Lung (tissue), 12 donors: ENCODE measurements around the gene ASB18. TPM values are rescaled to one million over a fixed set of nuclear protein-coding genes. Genes with fewer than 3 reads are reported as not detected.

ENCODE experiments used
- ATAC-seq: fragments of 200-7000 bp; cut with Tn5 transposase; one replicate; pipeline ENCODE4 v1.9.1; 2020; ENCODE audit warnings: moderate number of reproducible peaks; ENCODE audit not compliant: insufficient read depth, low FRiP score
- DNase-seq, 3 donors: peaks; one replicate each; pipeline ENCODE4 v3.0.0-alpha.2; 2013 to 2017
- H3K27ac ChIP-seq, 2 donors: one replicate each; pipeline ENCODE4 v1.5.1; 2013; ENCODE audit warnings: mild to moderate bottlenecking in 2 of 2, moderate library complexity in 2 of 2, control low read depth in 1 of 2, inconsistent platforms in 1 of 2, low read depth in 1 of 2, low read length in 1 of 2
- H3K27me3 ChIP-seq, 3 donors: one replicate each; pipeline ENCODE4 v1.5.1; 2013; ENCODE audit warnings: low read length in 2 of 3; ENCODE audit not compliant: control insufficient read depth in 3 of 3, insufficient read depth in 3 of 3
- H3K36me3 ChIP-seq, 4 donors: one replicate each; pipeline ENCODE4 v1.5.1; 2013; ENCODE audit warnings: low read length in 4 of 4, mild to moderate bottlenecking in 1 of 4, moderate library complexity in 1 of 4; ENCODE audit not compliant: control insufficient read depth in 4 of 4, insufficient read depth in 4 of 4
- H3K4me1 ChIP-seq, 5 donors: one replicate each; pipeline ENCODE4 v1.5.1; 2013; ENCODE audit warnings: low read length in 5 of 5, mild to moderate bottlenecking in 2 of 5, moderate library complexity in 1 of 5; ENCODE audit not compliant: control insufficient read depth in 5 of 5, insufficient read depth in 5 of 5
- H3K4me3 ChIP-seq: one replicate; pipeline ENCODE4 v1.5.1; 2013; ENCODE audit warnings: mild to moderate bottlenecking, control low read depth, moderate library complexity
- H3K9ac ChIP-seq, 2 donors: one replicate each; pipeline ENCODE4 v1.5.1; 2013; ENCODE audit warnings: low read length in 2 of 2, control low read depth in 1 of 2; ENCODE audit not compliant: insufficient read depth in 1 of 2
- H3K9me3 ChIP-seq, 4 donors: one replicate each; pipeline ENCODE4 v1.5.1; 2013; ENCODE audit warnings: low read length in 3 of 4, mild to moderate bottlenecking in 1 of 4, moderate library complexity in 1 of 4; ENCODE audit not compliant: control insufficient read depth in 4 of 4, insufficient read depth in 3 of 4
- CTCF ChIP-seq: IDR thresholded peaks from 2 replicates; pipeline ENCODE4 v1.5.1; 2012; ENCODE audit warnings: mild to moderate bottlenecking; ENCODE audit errors: control extremely low read depth, extremely low read depth
- WGBS, 2 donors: extraction: QIAGEN DNeasy Blood & Tissue Kit; methylation state at CpG; one replicate each; pipeline ENCODE4 v1.1.7; 2013; 5-methylcytosine and 5-hydroxymethylcytosine counted together
- polyA plus RNA-seq, 2 donors: library from polyadenylated mRNA; stranded (reverse); fragments of 200-250 nt; gene quantifications; one replicate each; pipeline ENCODE4 v1.2.1, GENCODE V29; 2013
- total RNA-seq, 2 donors: library from RNA; depleted of rRNA in 1 of 2; stranded (reverse); fragments of >200 nt in 1 of 2; gene quantifications; one replicate each; pipeline ENCODE4 v1.2.1, GENCODE V29; 2014 to 2021
- donor health status: control.
- donor health status: control.
- donor health status: Bipolar disorder and iron deficiency.
- donor health status: healthy.
- donor health status: DM: yes; HTN: yes; CAD: no.

ASB18 gene
- total and polyA plus RNA-seq, 4 donors: not detected

GRCh38 chr2:236286873-236287545 is 22.8 kb upstream of the ASB18 start:
- H3K27me3 ChIP-seq: peaks cover 0 to 15% (median 12%) of the 10 kb centered on the region in 3 donors
- 87% methylated on average over 7 of the region's 7 CpGs for WGBS, 2 donors

GRCh38 chr2:236284208-236284607 is 20.0 kb upstream of the ASB18 start:
- Histone ChIP-seq H3K36me3 (no peaks in the 10 kb centered on the region), H3K4me3 (no peak overlapping the region), H3K9me3 (peaks cover 0 to 4% (median under 1%) of the 10 kb centered on the region in 4 donors), H3K27ac (no peak overlapping the region), H3K9ac (no peak overlapping the region), H3K27me3 (peaks cover 0 to 3% (median 0%) of the 10 kb centered on the region in 3 donors), H3K4me1 (no peaks in the 10 kb centered on the region)
- no peak for DNase-seq
- TF ChIP-seq CTCF: no peak
- no peak for ATAC-seq
- WGBS, 2 donors: 81 to 88% methylated on average over 1 of the region's 1 CpG

More at GRCh38 chr2:236286873-236287545, 22.8 kb upstream of the ASB18 start:
- Histone ChIP-seq H3K27ac (no peak overlapping the region), H3K4me1 (no peaks in the 10 kb centered on the region), H3K4me3 (no peak overlapping the region), H3K36me3 (no peaks in the 10 kb centered on the region), H3K9me3 (peaks cover 0 to 4% (median under 1%) of the 10 kb centered on the region in 4 donors), H3K9ac (no peak overlapping the region)
- no peak for DNase-seq
- TF ChIP-seq CTCF: no peak
- ATAC-seq: no peak

GRCh38 chr2:236282406-236282805 is 18.2 kb upstream of the ASB18 start:
- H3K4me1 ChIP-seq: no peaks in the 10 kb centered on the region
- H3K9ac ChIP-seq: no peak overlapping the region
- H3K27me3 ChIP-seq: no peaks in the 10 kb centered on the region
- no peak overlapping the region for H3K27ac ChIP-seq
- 87% methylated on average over 1 of the region's 1 CpG for WGBS, 2 donors
- ATAC-seq (no peak), DNase-seq (no peak)
- H3K4me3 ChIP-seq: no peak overlapping the region
- peaks cover 0 to 4% (median 3%) of the 10 kb centered on the region in 4 donors for H3K9me3 ChIP-seq
- H3K36me3 ChIP-seq: no peaks in the 10 kb centered on the region
- no peak for TF ChIP-seq CTCF

GRCh38 chr2:236281423-236281822 is 17.2 kb upstream of the ASB18 start:
- Histone ChIP-seq H3K4me1 (no peaks in the 10 kb centered on the region), H3K9ac (no peak overlapping the region), H3K27me3 (no peaks in the 10 kb centered on the region), H3K27ac (no peak overlapping the region), H3K36me3 (no peaks in the 10 kb centered on the region), H3K4me3 (no peak overlapping the region), H3K9me3 (peaks cover 0 to 4% (median 3%) of the 10 kb centered on the region in 4 donors)
- ATAC-seq (no peak), DNase-seq (no peak)
- WGBS, 2 donors: 90 to 91% methylated on average over 3 of the region's 3 CpGs
- no peak for TF ChIP-seq CTCF
